ENCODE measurements around the gene IGF1R.

DNA sequence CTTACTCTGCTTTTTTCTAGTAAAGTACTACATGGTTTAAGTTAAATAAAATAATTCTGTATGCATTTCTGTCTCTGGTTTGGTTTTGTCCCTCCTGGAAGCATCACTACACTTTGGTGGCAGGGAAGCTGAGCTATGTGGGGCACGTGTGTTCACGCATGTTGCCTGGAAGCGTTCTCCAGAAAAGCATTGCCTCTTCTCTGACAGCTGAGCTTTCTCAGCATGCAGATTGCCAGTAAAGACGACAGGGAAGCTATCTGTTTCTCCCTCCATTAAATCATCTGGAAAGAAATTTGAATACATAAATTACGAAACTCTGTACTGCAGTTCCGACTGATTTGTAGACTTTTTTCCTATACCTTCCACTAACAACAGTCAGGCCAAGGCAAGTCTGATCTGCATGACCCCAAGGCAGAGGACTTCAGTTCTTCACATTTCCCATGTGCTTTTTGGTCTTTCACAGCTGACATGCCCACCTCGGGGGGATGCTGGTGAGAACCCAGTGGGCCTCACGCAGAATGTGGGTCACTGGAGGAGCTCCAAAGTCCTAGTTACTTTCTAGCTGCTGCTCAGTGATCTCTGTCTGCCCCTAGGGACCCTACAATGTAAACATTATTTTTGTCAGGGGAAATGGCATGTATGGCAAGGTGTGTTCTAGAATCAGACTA is 316.3 kb downstream of the IGF1R start:
- TF ChIP-seq FOS (IDR thresholded peaks at IDR 0.05; ENCODE audit: borderline replicate concordance, insufficient read depth, low read length), result no peak
- TF ChIP-seq, protein P1, sequence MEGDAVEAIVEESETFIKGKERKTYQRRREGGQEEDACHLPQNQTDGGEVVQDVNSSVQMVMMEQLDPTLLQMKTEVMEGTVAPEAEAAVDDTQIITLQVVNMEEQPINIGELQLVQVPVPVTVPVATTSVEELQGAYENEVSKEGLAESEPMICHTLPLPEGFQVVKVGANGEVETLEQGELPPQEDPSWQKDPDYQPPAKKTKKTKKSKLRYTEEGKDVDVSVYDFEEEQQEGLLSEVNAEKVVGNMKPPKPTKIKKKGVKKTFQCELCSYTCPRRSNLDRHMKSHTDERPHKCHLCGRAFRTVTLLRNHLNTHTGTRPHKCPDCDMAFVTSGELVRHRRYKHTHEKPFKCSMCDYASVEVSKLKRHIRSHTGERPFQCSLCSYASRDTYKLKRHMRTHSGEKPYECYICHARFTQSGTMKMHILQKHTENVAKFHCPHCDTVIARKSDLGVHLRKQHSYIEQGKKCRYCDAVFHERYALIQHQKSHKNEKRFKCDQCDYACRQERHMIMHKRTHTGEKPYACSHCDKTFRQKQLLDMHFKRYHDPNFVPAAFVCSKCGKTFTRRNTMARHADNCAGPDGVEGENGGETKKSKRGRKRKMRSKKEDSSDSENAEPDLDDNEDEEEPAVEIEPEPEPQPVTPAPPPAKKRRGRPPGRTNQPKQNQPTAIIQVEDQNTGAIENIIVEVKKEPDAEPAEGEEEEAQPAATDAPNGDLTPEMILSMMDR (IDR thresholded peaks at IDR 0.05; ENCODE audit: extremely low read depth in 1 of 2, insufficient read depth in 1 of 2, low read depth in 1 of 2, low read length in 2 of 2), result no peak
- TF ChIP-seq EZH2 (IDR thresholded peaks at IDR 0.05; ENCODE audit: borderline replicate concordance, low read depth, low read length, severe bottlenecking), result no peak
- no peak for TF ChIP-seq POLR2AphosphoS5 (IDR thresholded peaks at IDR 0.05; ENCODE audit: insufficient read depth, low read depth, low read length)
- TF ChIP-seq POLR2A (IDR thresholded peaks at IDR 0.05; ENCODE audit: low read depth, low read length), result no peak
